ENCODE measurements around the gene AGL. TPM values are rescaled to one million over a fixed set of nuclear protein-coding genes. Genes with fewer than 3 reads are reported as not detected.

AGL gene
- total RNA-seq, 2 experiments from 2014 or later, result 8.6 to 9.6 TPM

DNA sequence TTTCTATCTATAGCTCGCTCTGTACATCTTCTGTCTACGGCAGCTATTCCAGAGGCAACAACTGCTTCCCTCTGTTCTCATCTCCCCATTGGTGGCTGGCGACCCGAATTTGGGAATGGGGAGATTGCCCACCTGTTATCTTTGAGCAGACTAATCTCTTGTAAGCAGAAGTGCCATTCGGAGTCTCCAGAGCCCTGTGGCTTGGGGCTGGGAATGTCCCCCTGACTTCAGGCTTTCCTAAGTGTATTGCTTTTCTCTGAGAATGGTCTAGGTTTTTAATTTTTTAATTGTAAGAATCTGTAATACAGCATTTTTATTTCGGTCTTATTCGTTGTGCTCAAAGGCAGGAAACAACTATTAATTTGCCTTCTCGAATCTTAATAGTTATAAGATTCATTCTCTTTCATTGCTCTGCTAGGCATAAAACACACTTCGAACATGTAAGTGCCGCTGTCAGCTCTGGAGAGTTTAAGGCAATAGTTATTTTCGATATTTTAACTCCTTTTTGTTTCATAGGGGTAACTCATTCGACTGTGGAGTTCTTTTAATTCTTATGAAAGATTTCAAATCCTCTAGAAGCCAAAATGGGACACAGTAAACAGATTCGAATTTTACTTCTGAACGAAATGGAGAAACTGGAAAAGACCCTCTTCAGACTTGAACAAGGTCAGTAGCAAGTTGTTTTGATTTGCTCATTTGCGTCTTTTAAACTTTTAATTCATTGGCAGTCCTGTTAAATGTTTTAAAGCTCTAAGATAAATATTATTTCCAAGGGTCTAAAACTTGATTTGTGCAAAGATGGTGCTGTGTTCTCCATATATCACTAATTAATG, 514 bp downstream of the AGL start:
- Mint-ChIP-seq H3K4me3 (peak overlapping the region; percentile 95), H3K4me1 (ENCODE audit: low read depth) (peaks cover 42% of the 10 kb centered on the region), H3K9me3 (no peaks in the 10 kb centered on the region), H3K36me3 (ENCODE audit: low read depth) (peaks cover 45% of the 10 kb centered on the region), H3K27me3 (no peaks in the 10 kb centered on the region), H3K27ac (peak overlapping the region; percentile 88)
- Histone ChIP-seq H3K4me3 (ENCODE audit: low read length) (peak overlapping the region; percentile 95), H3K36me3 (ENCODE audit: insufficient read depth, low read length) (peaks cover 12% of the 10 kb centered on the region), H3K27me3 (ENCODE audit: control insufficient read depth in 1 of 2, insufficient read depth in 2 of 2, low read length in 2 of 2) (no peaks in the 10 kb centered on the region), H3K27ac (ENCODE audit: low read depth in 1 of 2, low read length in 2 of 2) (peak overlapping the region; percentile 64 to 65), H3K4me1 (ENCODE audit: insufficient read depth, low read length) (peaks cover 14% of the 10 kb centered on the region), H3K9me3 (ENCODE audit: control insufficient read depth in 1 of 2, insufficient read depth in 1 of 2, low read length in 2 of 2) (no peaks in the 10 kb centered on the region)
- CTCF ChIA-PET, result no interaction called here
- POLR2A ChIA-PET, result interaction anchor here (0.7 to 2.4 kb wide), 5 partner anchors 10 to 187 kb away, joined by 3 to 12 read pairs (median 4); partner anchors contain the start of genes FRRS1 and SLC35A3
- TF ChIP-seq, protein P1, sequence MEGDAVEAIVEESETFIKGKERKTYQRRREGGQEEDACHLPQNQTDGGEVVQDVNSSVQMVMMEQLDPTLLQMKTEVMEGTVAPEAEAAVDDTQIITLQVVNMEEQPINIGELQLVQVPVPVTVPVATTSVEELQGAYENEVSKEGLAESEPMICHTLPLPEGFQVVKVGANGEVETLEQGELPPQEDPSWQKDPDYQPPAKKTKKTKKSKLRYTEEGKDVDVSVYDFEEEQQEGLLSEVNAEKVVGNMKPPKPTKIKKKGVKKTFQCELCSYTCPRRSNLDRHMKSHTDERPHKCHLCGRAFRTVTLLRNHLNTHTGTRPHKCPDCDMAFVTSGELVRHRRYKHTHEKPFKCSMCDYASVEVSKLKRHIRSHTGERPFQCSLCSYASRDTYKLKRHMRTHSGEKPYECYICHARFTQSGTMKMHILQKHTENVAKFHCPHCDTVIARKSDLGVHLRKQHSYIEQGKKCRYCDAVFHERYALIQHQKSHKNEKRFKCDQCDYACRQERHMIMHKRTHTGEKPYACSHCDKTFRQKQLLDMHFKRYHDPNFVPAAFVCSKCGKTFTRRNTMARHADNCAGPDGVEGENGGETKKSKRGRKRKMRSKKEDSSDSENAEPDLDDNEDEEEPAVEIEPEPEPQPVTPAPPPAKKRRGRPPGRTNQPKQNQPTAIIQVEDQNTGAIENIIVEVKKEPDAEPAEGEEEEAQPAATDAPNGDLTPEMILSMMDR (IDR thresholded peaks at IDR 0.05), result no peak
- DNase-seq, result peak in 2 of 14 experiments; percentile 2 to 4
- no peak for ATAC-seq (ENCODE audit: poor library complexity)
- intact Hi-C loops (cut with DNase I, micrococcal nuclease), result loop anchor here in 1 of 2 experiments (5.0 kb wide), 2 partner anchors 117 to 187 kb away; partner anchors contain the start of gene SLC35A3

DNA sequence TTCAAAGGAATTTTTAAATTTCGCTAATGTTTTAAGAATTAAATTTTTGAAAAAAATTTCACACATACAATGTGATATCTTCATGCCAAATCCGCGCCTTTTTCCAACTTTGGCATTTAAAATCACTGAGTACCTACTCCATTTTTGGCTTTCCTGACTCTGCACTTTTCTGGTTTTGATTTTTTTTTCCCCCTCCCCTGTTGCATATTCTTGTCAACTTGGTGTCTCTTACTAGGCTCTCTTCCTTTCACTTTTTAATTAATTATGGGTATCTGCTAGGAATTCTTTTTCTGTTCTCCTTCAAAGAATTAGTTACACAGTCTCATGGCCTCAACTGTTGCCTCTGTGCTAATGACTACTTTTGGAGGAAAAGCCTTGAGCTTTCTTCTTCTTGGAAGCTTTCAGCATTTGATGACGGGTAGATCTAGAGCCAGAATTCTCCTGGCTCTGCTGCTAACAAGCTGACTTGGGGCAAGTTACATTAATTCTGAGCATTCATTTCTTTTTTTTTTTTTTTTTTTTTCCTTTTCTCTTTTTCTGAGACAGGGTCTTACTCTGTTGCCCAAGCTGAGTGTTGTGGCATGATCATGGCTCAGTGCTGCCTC, 1.8 kb downstream of the AGL start:
- no peaks in the 10 kb centered on the region for H3K9me3 Mint-ChIP-seq
- no peak overlapping the region for H3K4me3 ChIP-seq (ENCODE audit: low read length)
- ChIA-PET CTCF (no interaction called here), POLR2A (interaction anchor here (1.1 to 1.2 kb wide), 2 partner anchors 118 to 281 kb away, joined by 3 read pairs; partner anchors contain the start of genes SLC35A3 and TRMT13)
- DNase-seq, result no peak
- no peaks in the 10 kb centered on the region for H3K27me3 ChIP-seq (ENCODE audit: control insufficient read depth in 1 of 2, insufficient read depth in 2 of 2, low read length in 2 of 2)
- H3K4me1 Mint-ChIP-seq (ENCODE audit: low read depth), result peaks cover 42% of the 10 kb centered on the region
- no peaks in the 10 kb centered on the region for H3K27me3 Mint-ChIP-seq
- no peaks in the 10 kb centered on the region for H3K9me3 ChIP-seq (ENCODE audit: control insufficient read depth in 1 of 2, insufficient read depth in 1 of 2, low read length in 2 of 2)
- H3K27ac Mint-ChIP-seq, result peak overlapping the region; percentile 88
- H3K27ac ChIP-seq (ENCODE audit: low read depth in 1 of 2, low read length in 2 of 2), result no peak overlapping the region
- peaks cover 12% of the 10 kb centered on the region for H3K36me3 ChIP-seq (ENCODE audit: insufficient read depth, low read length)
- H3K4me3 Mint-ChIP-seq, result peak overlapping the region; percentile 66
- H3K36me3 Mint-ChIP-seq (ENCODE audit: low read depth), result peaks cover 51% of the 10 kb centered on the region
- ATAC-seq (ENCODE audit: poor library complexity), result no peak
- TF ChIP-seq, protein P1 (IDR thresholded peaks at IDR 0.05), result no peak
- peaks cover 14% of the 10 kb centered on the region for H3K4me1 ChIP-seq (ENCODE audit: insufficient read depth, low read length)
- intact Hi-C loops (cut with DNase I, micrococcal nuclease), result loop anchor here in 1 of 2 experiments (5.0 kb wide), 2 partner anchors 115 to 185 kb away; partner anchors contain the start of gene SLC35A3

DNA sequence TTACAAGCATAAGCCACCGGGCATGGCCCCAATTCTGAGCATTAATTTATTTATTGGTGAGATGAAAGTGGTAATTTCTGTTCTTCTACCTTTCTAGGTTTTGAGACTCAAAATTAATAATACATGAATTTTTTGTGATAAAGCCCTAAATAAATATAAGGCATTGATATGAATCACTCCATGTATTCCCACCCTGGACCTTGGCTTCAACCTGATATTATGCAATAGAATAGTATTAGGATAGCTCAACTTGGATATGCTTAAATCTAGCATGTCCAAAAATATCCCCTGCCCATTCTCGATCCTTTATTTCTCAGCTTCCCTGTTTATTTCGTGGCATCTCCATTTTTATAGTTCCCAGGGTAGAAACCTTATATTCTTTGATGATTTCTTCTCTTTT, 2.5 kb downstream of the AGL start:
- ATAC-seq (ENCODE audit: poor library complexity) (no peak), DNase-seq (no peak)
- Histone ChIP-seq H3K9me3 (ENCODE audit: control insufficient read depth in 1 of 2, insufficient read depth in 1 of 2, low read length in 2 of 2) (no peaks in the 10 kb centered on the region), H3K4me1 (ENCODE audit: insufficient read depth, low read length) (peaks cover 14% of the 10 kb centered on the region), H3K36me3 (ENCODE audit: insufficient read depth, low read length) (peaks cover 12% of the 10 kb centered on the region), H3K4me3 (ENCODE audit: low read length) (no peak overlapping the region), H3K27me3 (ENCODE audit: control insufficient read depth in 1 of 2, insufficient read depth in 2 of 2, low read length in 2 of 2) (no peaks in the 10 kb centered on the region), H3K27ac (ENCODE audit: low read depth in 1 of 2, low read length in 2 of 2) (no peak overlapping the region)
- POLR2A ChIA-PET, result interaction anchor here (0.6 to 1.2 kb wide), 3 partner anchors 117 to 1101 kb away, joined by 3 read pairs; partner anchors contain the start of genes SLC35A3 and TRMT13
- H3K27ac Mint-ChIP-seq, result no peak overlapping the region
- no peaks in the 10 kb centered on the region for H3K27me3 Mint-ChIP-seq
- H3K4me3 Mint-ChIP-seq, result peak overlapping the region; percentile 5
- no peaks in the 10 kb centered on the region for H3K9me3 Mint-ChIP-seq
- peaks cover 42% of the 10 kb centered on the region for H3K4me1 Mint-ChIP-seq (ENCODE audit: low read depth)
- intact Hi-C loops (cut with DNase I, micrococcal nuclease), result loop anchor here in 1 of 2 experiments (5.0 kb wide), 2 partner anchors 115 to 185 kb away; partner anchors contain the start of gene SLC35A3
- CTCF ChIA-PET, result interaction anchor here (0.6 kb wide), 1 partner anchor 186 kb away, joined by 3 read pairs; no protein-coding TSS in a partner anchor
- TF ChIP-seq, protein P1 (IDR thresholded peaks at IDR 0.05), result no peak
- H3K36me3 Mint-ChIP-seq (ENCODE audit: low read depth), result peaks cover 51% of the 10 kb centered on the region
